Measurements from ENCODE around the gene UTRN.

- no peak for TF ChIP-seq CTCF (IDR thresholded peaks at IDR 0.05)
- TF ChIP-seq ZFX (IDR thresholded peaks at IDR 0.05; ENCODE audit: borderline replicate concordance): no peak
Observed at GRCh38 chr6:144305567-144305966, 20.4 kb downstream of the UTRN start.
